GM18498 (cell line): ENCODE data around the gene USP5.

Experiments
- ATAC-seq: cut with Tn5 transposase; IDR thresholded peaks from one replicate; pipeline ENCODE4 v1.9.1; 2021; ENCODE audit warnings: mild to moderate bottlenecking, moderate library complexity; ENCODE audit not compliant: unreplicated experiment

USP5 gene

GRCh38 chr12:6851921-6852650 is at the start of gene USP5:
Gene USP5, plus strand, starts transcription at chr12:6852150. Its CDS starts 30 bp downstream, at chr12:6852180.
- ATAC-seq: peak; percentile 75

DNA sequence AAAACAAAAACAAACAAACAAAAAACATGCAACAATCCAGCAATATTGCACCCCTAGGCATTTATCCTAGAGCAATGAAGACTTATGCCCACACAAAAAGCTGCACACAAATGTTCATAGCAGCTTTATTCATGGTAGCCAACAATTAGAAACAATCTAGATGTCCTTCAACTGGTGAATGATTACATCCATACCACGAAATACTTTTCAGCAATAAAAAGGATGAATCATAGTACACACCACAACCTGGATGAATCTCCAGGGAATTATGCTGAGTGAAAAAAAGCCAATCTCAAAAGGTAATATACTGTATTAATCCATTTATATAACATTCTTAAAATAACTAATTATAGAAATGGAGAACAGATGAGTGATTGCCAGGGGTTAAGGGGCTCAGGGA is 44.8 kb upstream of the USP5 start:
- ATAC-seq: no peak

DNA sequence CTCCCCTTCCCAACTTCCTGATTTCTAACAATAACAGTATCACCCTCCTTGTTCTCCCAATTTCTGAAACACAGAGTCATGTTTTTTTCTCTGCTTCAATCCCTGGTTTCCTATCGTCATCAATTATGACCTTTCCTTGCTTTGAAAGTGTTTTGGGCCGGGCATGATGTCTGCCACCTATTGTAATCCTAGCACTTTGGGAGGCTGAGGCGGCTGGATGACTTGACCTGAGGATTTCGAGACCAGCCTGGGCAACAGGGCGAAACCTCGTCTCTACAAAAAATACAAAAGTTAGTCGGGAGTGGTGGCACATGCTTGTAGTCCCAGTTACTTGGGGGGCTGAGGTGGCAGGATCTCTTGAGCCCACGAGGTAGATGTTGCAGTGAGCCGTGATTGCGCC is 42.9 kb upstream of the USP5 start:
- no peak for ATAC-seq

- no peak for ATAC-seq
Measured at GRCh38 chr12:6810758-6811157, 41.2 kb upstream of the USP5 start.

GRCh38 chr12:6813363-6813762 is 38.6 kb upstream of the USP5 start:
- ATAC-seq: no peak

DNA sequence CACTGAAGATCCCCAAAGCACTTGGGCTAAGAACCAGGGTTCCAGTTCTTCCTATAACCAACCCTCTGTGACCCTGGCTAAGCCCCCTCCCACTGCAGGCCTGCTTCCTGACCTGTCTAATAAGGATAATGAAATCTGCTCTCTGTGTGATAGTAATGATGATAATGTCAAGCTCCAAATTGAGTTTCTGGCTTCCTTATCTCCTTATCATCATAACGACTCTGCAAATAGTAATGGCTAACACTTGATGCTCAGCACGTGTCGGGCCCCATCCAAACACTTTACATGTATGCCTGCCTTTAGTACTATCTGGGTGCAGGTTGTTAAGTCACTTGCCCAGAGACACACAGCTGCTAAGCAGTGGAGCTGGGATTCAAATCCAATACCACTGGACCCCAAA is 35.4 kb upstream of the USP5 start:
- ATAC-seq: no peak

- no peak for ATAC-seq
Measured at GRCh38 chr12:6817098-6817497, 34.9 kb upstream of the USP5 start.

DNA sequence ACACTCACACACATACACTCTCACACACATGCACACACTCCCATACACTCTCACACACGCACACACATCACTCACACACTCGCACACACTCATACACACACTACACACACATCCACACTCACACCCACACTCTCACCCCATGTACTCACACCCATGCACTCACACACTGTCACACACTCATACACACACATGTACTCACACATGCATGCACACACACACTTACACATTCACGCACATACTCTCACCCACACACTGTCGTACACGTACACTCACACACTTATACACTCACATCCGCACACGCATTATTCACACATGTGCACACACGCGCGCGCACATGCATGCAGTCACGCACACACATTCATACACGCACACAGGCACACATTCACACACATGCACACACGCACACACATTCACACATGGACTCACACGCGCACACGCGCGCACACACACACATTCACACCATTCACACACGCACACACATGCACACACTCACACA is 34.2 kb upstream of the USP5 start:
- no peak for ATAC-seq

DNA sequence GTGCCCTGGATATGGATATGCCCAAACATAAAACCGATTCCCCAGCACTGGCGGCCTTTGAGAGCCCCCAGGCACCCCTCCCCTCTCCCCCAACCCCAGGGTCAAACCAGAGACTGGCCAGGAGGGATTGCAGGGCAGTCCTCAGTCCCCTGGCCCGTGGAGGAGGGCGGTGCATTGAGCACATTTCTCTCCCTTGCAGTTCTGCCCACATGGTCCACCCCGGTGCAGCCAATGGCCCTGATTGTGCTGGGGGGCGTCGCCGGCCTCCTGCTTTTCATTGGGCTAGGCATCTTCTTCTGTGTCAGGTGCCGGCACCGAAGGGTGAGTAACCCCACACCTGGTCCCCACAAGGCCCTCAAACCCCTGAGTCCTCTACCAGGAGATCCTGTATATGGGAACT is 33.7 kb upstream of the USP5 start:
- no peak for ATAC-seq

DNA sequence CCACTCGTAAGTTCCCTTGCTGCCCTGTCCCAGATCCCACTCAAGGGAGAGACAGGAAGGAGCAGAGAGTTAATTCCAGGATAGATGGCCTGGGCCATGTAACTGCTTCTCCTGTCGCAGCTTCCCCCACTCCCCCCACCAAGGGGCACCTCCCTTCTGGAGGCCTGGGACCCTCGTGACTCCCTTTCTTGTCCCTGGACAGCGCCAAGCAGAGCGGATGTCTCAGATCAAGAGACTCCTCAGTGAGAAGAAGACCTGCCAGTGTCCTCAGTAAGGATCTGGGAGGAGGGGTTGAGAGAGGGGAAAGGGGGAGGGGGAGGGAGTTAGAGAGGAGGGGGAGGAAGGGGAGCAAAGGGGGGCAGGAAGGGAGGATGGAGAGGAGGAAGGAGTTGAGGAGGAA is 33.3 kb upstream of the USP5 start:
- no peak for ATAC-seq

- ATAC-seq: no peak
Measured at GRCh38 chr12:6819106-6820030, 32.6 kb upstream of the USP5 start.

GRCh38 chr12:6820166-6820565 is 31.8 kb upstream of the USP5 start:
- ATAC-seq: no peak

GRCh38 chr12:6821591-6822425 is 30.1 kb upstream of the USP5 start, which contains the start of gene GPR162:
Gene GPR162, plus strand, starts transcription at chr12:6821821. Its CDS starts 2,078 bp downstream, at chr12:6823899.
- ATAC-seq: no peak

GRCh38 chr12:6822426-6823135 is 29.4 kb upstream of the USP5 start:
- no peak for ATAC-seq

DNA sequence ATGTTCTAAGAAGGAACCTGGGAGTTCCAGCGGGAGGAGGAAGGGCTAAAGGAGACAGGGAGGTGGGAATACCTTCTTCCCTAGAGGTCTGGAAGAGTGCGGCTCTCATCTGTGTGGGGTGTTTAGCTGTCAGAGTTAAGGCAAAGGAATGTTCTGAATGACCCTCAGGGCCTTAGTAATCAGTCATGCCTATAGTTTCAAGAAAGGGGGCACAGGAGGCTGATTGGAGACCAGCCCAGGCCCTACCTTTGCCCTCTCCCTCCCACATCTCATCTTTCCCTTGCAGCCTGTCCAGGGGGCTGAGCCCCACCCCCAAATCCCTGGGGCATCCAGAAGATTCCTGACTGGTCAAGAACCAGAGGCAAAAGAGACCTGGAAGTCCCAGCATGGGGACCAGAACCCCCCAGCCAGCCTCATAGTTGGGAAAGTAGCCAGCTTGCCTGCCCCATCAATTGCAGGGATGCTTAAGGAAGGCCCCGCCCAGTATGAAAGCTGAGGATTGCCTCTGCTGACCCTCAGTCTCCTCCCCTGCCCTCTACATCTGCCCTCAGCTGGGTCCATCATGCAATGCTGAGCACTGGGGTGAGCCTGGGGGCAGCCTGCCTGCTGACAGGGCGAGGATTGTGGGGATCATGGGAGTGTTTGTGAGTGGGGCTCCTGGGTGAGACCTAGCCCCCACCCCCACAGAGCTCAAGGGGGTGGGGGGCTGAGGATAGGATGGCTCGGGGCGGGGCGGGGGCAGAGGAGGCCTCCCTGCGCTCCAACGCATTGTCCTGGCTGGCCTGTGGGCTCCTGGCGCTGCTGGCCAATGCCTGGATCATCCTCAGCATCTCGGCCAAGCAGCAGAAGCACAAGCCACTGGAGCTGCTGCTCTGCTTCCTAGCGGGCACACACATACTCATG is 28.5 kb upstream of the USP5 start:
- ATAC-seq: no peak

GRCh38 chr12:6824085-6824775 is 27.7 kb upstream of the USP5 start:
- ATAC-seq: no peak

- ATAC-seq: no peak
Measured at GRCh38 chr12:6824901-6825381, 27.0 kb upstream of the USP5 start.

DNA sequence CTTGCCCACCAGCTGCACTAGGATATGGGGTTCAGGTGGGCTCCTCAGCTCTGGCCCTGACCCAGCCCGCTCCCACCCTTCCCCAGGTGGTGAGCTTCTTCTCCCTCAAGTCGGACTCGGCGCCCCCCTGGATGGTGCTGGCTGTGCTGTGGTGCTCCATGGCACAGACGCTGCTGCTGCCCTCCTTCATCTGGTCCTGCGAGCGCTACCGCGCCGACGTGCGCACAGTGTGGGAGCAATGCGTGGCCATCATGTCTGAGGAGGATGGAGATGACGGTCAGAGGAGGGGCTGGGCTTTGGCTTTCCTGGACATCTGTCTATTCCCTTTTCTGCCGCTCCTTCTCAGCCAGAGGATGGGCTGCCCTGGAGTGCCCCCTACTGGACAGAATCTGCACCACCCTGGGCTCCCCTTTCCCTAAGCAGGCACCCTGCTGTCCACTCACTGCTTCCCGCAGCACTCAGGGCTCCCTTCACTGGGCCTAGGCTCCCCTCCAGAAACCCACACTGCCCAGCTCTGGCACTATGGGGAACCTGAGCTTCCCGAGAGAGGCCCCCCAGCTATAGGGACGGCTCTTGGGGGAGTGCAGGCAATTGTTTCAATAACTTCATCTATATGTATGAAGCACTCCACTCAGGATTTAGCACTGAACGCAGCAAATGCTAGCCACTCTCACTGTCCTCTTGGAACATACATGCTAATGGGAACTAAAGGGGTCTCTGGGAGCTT is 26.4 kb upstream of the USP5 start:
- ATAC-seq: peak; percentile 41
